Stimulated activated CD4-positive, alpha-beta T cell treated with anti-CD3 and anti-CD28 coated beads, Interleukin-4, amount 100 ng/mL, for 4 hours (primary cell): ENCODE data around the gene MVB12B.
A peak's percentile ranks its signal among the peaks of the same experiment; 100 is the strongest.
"Not testable (repeated sequence)": the region's sequence is repeated elsewhere in the genome, so short reads cannot be mapped to it uniquely, and the experiment has no call there.

Source experiments
- DNase-seq, 2 experiments: peaks; one replicate each; pipeline ENCODE4 v3.0.0-alpha.2; 2020

MVB12B gene

GRCh38 chr9:126326228-126327005, at the start of gene MVB12B:
MVB12B (plus strand) TSS chr9:126326829; CDS start chr9:126326930, 101 bp downstream.
- DNase-seq, result peak; percentile 12 to 61

- no peak for DNase-seq
Observed at GRCh38 chr9:126283799-126284465, 42.7 kb upstream of the MVB12B start.

GRCh38 chr9:126285652-126286051, 41.0 kb upstream of the MVB12B start:
- not testable (repeated sequence) for DNase-seq

GRCh38 chr9:126287166-126287866, 39.3 kb upstream of the MVB12B start:
- no peak for DNase-seq

- DNase-seq, result no peak
Observed at GRCh38 chr9:126290871-126291270, 35.8 kb upstream of the MVB12B start.

GRCh38 chr9:126291925-126292324, 34.7 kb upstream of the MVB12B start:
- DNase-seq, result no peak

- DNase-seq, result no peak
Observed at GRCh38 chr9:126292736-126293521, 33.7 kb upstream of the MVB12B start.

GRCh38 chr9:126293522-126293889, 33.1 kb upstream of the MVB12B start:
- DNase-seq, result no peak

- DNase-seq, result no peak
Observed at GRCh38 chr9:126294331-126295081, 32.1 kb upstream of the MVB12B start.

- DNase-seq, result no peak
Observed at GRCh38 chr9:126295082-126295477, 31.5 kb upstream of the MVB12B start.

GRCh38 chr9:126295516-126295915, 31.1 kb upstream of the MVB12B start:
- no peak for DNase-seq

GRCh38 chr9:126295936-126296600, 30.6 kb upstream of the MVB12B start:
- DNase-seq, result no peak

GRCh38 chr9:126296687-126297086, 29.9 kb upstream of the MVB12B start:
- no peak for DNase-seq

- no peak for DNase-seq
Observed at GRCh38 chr9:126297661-126298060, 29.0 kb upstream of the MVB12B start.

- DNase-seq, result no peak
Observed at GRCh38 chr9:126298063-126298801, 28.4 kb upstream of the MVB12B start.

GRCh38 chr9:126299706-126300276, 26.8 kb upstream of the MVB12B start:
- no peak for DNase-seq

GRCh38 chr9:126301196-126301595, 25.4 kb upstream of the MVB12B start:
- no peak for DNase-seq

- peak; percentile 16 to 32 for DNase-seq
Observed at GRCh38 chr9:126301985-126302603, 24.5 kb upstream of the MVB12B start.

GRCh38 chr9:126302730-126303129, 23.9 kb upstream of the MVB12B start:
- no peak for DNase-seq

GRCh38 chr9:126303488-126303887, 23.1 kb upstream of the MVB12B start:
- no peak for DNase-seq
